ENCODE measurements around the gene KCNIP2. TPM values are rescaled to one million over a fixed set of nuclear protein-coding genes. Genes with fewer than 3 reads are reported as not detected.

KCNIP2 gene
- total RNA-seq, 1 donor from 2014 or later = 18.9 TPM

GRCh38 chr10:101831169-101831811, 12.3 kb downstream of the KCNIP2 start:
- DNase-seq (ENCODE audit: low spot score) (no peak), ATAC-seq (no peak)

GRCh38 chr10:101830322-101831168, 13.1 kb downstream of the KCNIP2 start:
- peak; percentile 93 for ATAC-seq
- peak; percentile 95 for DNase-seq (ENCODE audit: low spot score)
- intact Hi-C loops (cut with DNase I) = no loop called here

More at GRCh38 chr10:101831169-101831811, 12.3 kb downstream of the KCNIP2 start:
- intact Hi-C loops (cut with DNase I) = no loop called here

GRCh38 chr10:101829561-101830315, 13.9 kb downstream of the KCNIP2 start:
- intact Hi-C loops (cut with DNase I) = no loop called here
- ATAC-seq = peak; percentile 48
- DNase-seq (ENCODE audit: low spot score) = peak; percentile 81

- peak; percentile 83 for DNase-seq (ENCODE audit: low spot score)
- peak; percentile 2 for ATAC-seq
Measured at GRCh38 chr10:101828766-101829551, 14.6 kb downstream of the KCNIP2 start.

GRCh38 chr10:101827919-101828600, 15.5 kb downstream of the KCNIP2 start:
- no peak for ATAC-seq
- DNase-seq (ENCODE audit: low spot score) = peak; percentile 45
- intact Hi-C loops (cut with DNase I) = no loop called here

More at GRCh38 chr10:101828766-101829551, 14.6 kb downstream of the KCNIP2 start:
- intact Hi-C loops (cut with DNase I) = no loop called here

GRCh38 chr10:101826852-101827434, 16.7 kb downstream of the KCNIP2 start:
- intact Hi-C loops (cut with DNase I) = no loop called here
- DNase-seq (ENCODE audit: low spot score) = peak; percentile 48
- ATAC-seq = no peak

GRCh38 chr10:101824736-101825135, 18.9 kb downstream of the KCNIP2 start:
- DNase-seq (ENCODE audit: low spot score) (no peak), ATAC-seq (no peak)
- intact Hi-C loops (cut with DNase I) = no loop called here

GRCh38 chr10:101818872-101819633, 24.5 kb downstream of the KCNIP2 start:
- ATAC-seq (peak; percentile 5), DNase-seq (ENCODE audit: low spot score) (peak; percentile 59)
- intact Hi-C loops (cut with DNase I) = no loop called here

GRCh38 chr10:101818119-101818871, 25.3 kb downstream of the KCNIP2 start, which contains the start of gene OGA:
Gene OGA, minus strand, starts transcription at chr10:101818444. Its CDS starts 422 bp downstream, at chr10:101818022.
- intact Hi-C loops (cut with DNase I) = no loop called here

GRCh38 chr10:101817337-101818118, 26.1 kb downstream of the KCNIP2 start:
- ATAC-seq = peak; percentile 71
- intact Hi-C loops (cut with DNase I) = no loop called here

More at GRCh38 chr10:101818119-101818871, 25.3 kb downstream of the KCNIP2 start, which contains the start of gene OGA:
- ATAC-seq (peak; percentile 98), DNase-seq (ENCODE audit: low spot score) (peak; percentile 98)

GRCh38 chr10:101816913-101817336, 26.7 kb downstream of the KCNIP2 start:
- intact Hi-C loops (cut with DNase I) = no loop called here
- DNase-seq (ENCODE audit: low spot score) (no peak), ATAC-seq (no peak)

More at GRCh38 chr10:101817337-101818118, 26.1 kb downstream of the KCNIP2 start:
- peak; percentile 92 for DNase-seq (ENCODE audit: low spot score)

GRCh38 chr10:101816376-101816775, 27.2 kb downstream of the KCNIP2 start:
- intact Hi-C loops (cut with DNase I) = no loop called here
- DNase-seq (ENCODE audit: low spot score) = no peak
- no peak for ATAC-seq

GRCh38 chr10:101814466-101815071, 29.0 kb downstream of the KCNIP2 start:
- DNase-seq (ENCODE audit: low spot score) (peak; percentile 27), ATAC-seq (no peak)
- intact Hi-C loops (cut with DNase I) = no loop called here

GRCh38 chr10:101812606-101813005, 31.0 kb downstream of the KCNIP2 start:
- DNase-seq (ENCODE audit: low spot score) = no peak
- ATAC-seq = no peak
- intact Hi-C loops (cut with DNase I) = no loop called here

- DNase-seq (ENCODE audit: low spot score) (no peak), ATAC-seq (no peak)
- intact Hi-C loops (cut with DNase I) = no loop called here
Measured at GRCh38 chr10:101807158-101807557, 36.4 kb downstream of the KCNIP2 start.

Data from sciatic nerve (tissue), 2 donors.